Smooth muscle cell (in vitro differentiated cells): ENCODE measurements around the gene MIER1. TPM values are rescaled to one million over a fixed set of nuclear protein-coding genes. Genes with fewer than 3 reads are reported as not detected.

Source experiments
- DNase-seq: peaks from one replicate; lab custom pipeline; 2025; ENCODE audit not compliant: unreplicated experiment; lab: John Stamatoyannopoulos, UW
- H2AFZ ChIP-seq: fragments of 200-600 bp; sonication (generic); 2 replicates; pipeline ENCODE4 v1.6.0; 2016; ENCODE audit warnings: antibody characterized with exemption, low read depth, mild to moderate bottlenecking
- H3F3A ChIP-seq: fragments of 200-600 bp; sonication (generic); 2 replicates; pipeline ENCODE4 v1.6.0; 2017; ENCODE audit warnings: antibody characterized with exemption, low read depth
- H3K27ac ChIP-seq: fragments of 200-600 bp; sonication (generic); 2 replicates; pipeline ENCODE4 v1.5.1; 2016; ENCODE audit warnings: low read depth, mild to moderate bottlenecking
- H3K27me3 ChIP-seq: fragments of 200-600 bp; sonication (generic); 2 replicates; pipeline ENCODE4 v1.6.1; 2016; ENCODE audit warnings: low read depth, mild to moderate bottlenecking
- H3K36me3 ChIP-seq: fragments of 200-600 bp; sonication (generic); 2 replicates; pipeline ENCODE4 v1.5.1; 2016; ENCODE audit warnings: low read depth
- H3K4me1 ChIP-seq: fragments of 200-600 bp; sonication (generic); 2 replicates; pipeline ENCODE4 v1.5.1; 2016; ENCODE audit warnings: low read depth
- H3K4me2 ChIP-seq: fragments of 200-600 bp; sonication (generic); 2 replicates; pipeline ENCODE4 v1.6.0; 2016; ENCODE audit warnings: mild to moderate bottlenecking
- H3K4me3 ChIP-seq: fragments of 200-600 bp; sonication (generic); 2 replicates; pipeline ENCODE4 v1.5.1; 2016; ENCODE audit warnings: mild to moderate bottlenecking
- H3K79me2 ChIP-seq: fragments of 200-600 bp; sonication (generic); 2 replicates; pipeline ENCODE4 v1.6.0; 2016; ENCODE audit warnings: low read depth, mild to moderate bottlenecking
- H3K9ac ChIP-seq: fragments of 200-600 bp; sonication (generic); 2 replicates; pipeline ENCODE4 v1.6.0; 2016; ENCODE audit warnings: low read depth
- H3K9me3 ChIP-seq: fragments of 200-600 bp; sonication (generic); replicated peaks from 2 replicates; pipeline ENCODE4 v1.5.1; 2016; ENCODE audit warnings: low read depth
- H4K20me1 ChIP-seq: fragments of 200-600 bp; sonication (generic); 2 replicates; pipeline ENCODE4 v1.6.0; 2016; ENCODE audit warnings: low read depth
- WGBS: methylation state at CpG from one replicate; pipeline ENCODE4 v1.1.7; 2016; ENCODE audit warnings: low lambda C conversion rate; 5-methylcytosine and 5-hydroxymethylcytosine counted together
- polyA plus RNA-seq: library from polyadenylated mRNA; unstranded; fragments of >200 nt; fragmentation: Nextera tagmentation; extraction: Ambion mirVana; gene quantifications from 2 replicates; pipeline ENCODE4 v1.2.1, GENCODE V29; 2016
- total RNA-seq: library from RNA; depleted of rRNA; stranded (reverse); fragments of >200 nt; gene quantifications from 2 replicates; pipeline ENCODE4 v1.2.3, GENCODE V29; 2014
- TF ChIP-seq, protein P1 (sequence below): fragments of 200-600 bp; sonication (generic); IDR thresholded peaks from 2 replicates; pipeline ENCODE4 v1.5.1; 2017; ENCODE audit warnings: borderline replicate concordance, mild to moderate bottlenecking, antibody characterized with exemption; ENCODE audit not compliant: insufficient read depth, poor library complexity, severe bottlenecking

MIER1 gene
- total and polyA plus RNA-seq, 2 experiments from 2014 or later, result 17.4 to 36.1 TPM

DNA sequence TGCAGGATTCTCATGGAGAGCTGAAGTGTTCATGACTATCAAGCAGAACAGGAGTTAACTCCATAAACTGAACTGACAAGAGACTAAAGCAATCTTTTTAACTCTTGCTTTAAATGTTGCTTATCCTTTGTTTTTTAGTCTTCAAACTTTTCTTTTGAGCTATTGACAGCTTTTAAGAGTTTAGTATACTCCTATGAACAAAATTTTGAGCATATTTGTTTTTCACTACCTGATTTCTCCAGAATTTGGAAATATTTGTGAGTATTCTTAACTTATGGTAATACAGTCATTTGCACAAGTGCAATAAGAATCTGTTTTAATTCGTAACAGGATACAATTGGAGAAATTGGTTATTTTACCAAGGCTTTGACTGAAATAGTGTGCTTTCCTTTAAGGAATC, 7.3 kb upstream of the MIER1 start:
- no peaks in the 10 kb centered on the region for H4K20me1 ChIP-seq
- H3K4me2 ChIP-seq, result no peak overlapping the region
- TF ChIP-seq, protein P1, sequence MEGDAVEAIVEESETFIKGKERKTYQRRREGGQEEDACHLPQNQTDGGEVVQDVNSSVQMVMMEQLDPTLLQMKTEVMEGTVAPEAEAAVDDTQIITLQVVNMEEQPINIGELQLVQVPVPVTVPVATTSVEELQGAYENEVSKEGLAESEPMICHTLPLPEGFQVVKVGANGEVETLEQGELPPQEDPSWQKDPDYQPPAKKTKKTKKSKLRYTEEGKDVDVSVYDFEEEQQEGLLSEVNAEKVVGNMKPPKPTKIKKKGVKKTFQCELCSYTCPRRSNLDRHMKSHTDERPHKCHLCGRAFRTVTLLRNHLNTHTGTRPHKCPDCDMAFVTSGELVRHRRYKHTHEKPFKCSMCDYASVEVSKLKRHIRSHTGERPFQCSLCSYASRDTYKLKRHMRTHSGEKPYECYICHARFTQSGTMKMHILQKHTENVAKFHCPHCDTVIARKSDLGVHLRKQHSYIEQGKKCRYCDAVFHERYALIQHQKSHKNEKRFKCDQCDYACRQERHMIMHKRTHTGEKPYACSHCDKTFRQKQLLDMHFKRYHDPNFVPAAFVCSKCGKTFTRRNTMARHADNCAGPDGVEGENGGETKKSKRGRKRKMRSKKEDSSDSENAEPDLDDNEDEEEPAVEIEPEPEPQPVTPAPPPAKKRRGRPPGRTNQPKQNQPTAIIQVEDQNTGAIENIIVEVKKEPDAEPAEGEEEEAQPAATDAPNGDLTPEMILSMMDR, result no peak
- no peaks in the 10 kb centered on the region for H3K9me3 ChIP-seq
- WGBS, result 100% methylated on average over 1 of the region's 1 CpG
- no peaks in the 10 kb centered on the region for H3K27me3 ChIP-seq
- no peak overlapping the region for H2AFZ ChIP-seq
- no peak overlapping the region for H3K27ac ChIP-seq
- peaks cover 5% of the 10 kb centered on the region for H3K4me1 ChIP-seq
- no peak overlapping the region for H3K4me3 ChIP-seq
- no peaks in the 10 kb centered on the region for H3K36me3 ChIP-seq
- no peak overlapping the region for H3K9ac ChIP-seq
- no peaks in the 10 kb centered on the region for H3F3A ChIP-seq
- no peak for DNase-seq
- peaks cover 8% of the 10 kb centered on the region for H3K79me2 ChIP-seq

- no peaks in the 10 kb centered on the region for H3K36me3 ChIP-seq
- H3K9me3 ChIP-seq, result no peaks in the 10 kb centered on the region
- no peak overlapping the region for H3K27ac ChIP-seq
- WGBS, result 100% methylated on average over 1 of the region's 1 CpG
- H3K9ac ChIP-seq, result no peak overlapping the region
- no peaks in the 10 kb centered on the region for H4K20me1 ChIP-seq
- H3K4me2 ChIP-seq, result no peak overlapping the region
- TF ChIP-seq, protein P1, result no peak
- H3K79me2 ChIP-seq, result peaks cover 24% of the 10 kb centered on the region
- no peak overlapping the region for H3K4me3 ChIP-seq
- H2AFZ ChIP-seq, result no peak overlapping the region
- H3K4me1 ChIP-seq, result peaks cover 16% of the 10 kb centered on the region
- no peak for DNase-seq
- no peaks in the 10 kb centered on the region for H3K27me3 ChIP-seq
- no peaks in the 10 kb centered on the region for H3F3A ChIP-seq
Measured at GRCh38 chr1:66919063-66919462, 5.7 kb upstream of the MIER1 start.

DNA sequence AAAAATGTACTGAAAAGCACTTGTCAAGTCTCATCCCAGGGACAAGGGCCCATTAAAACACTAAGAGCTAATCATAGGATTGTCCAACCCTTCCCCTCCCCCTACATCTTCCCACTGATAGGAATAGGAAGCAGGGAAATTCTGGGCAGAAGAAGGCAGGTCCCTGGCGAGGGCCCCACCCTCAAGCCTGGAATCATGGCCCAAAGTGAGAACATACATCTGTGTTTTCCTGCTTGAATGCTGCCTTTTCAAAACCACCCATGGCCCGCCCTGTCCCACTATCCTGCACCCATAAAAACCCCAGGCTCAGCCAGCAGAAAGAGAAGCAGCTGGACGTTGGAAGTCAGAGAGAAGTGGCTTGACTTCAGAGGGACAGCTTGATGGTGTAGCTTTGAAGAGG, 5.0 kb upstream of the MIER1 start:
- Histone ChIP-seq H3K4me3 (no peak overlapping the region), H3F3A (no peaks in the 10 kb centered on the region), H3K79me2 (peaks cover 28% of the 10 kb centered on the region), H3K27me3 (no peaks in the 10 kb centered on the region), H3K36me3 (no peaks in the 10 kb centered on the region), H2AFZ (no peak overlapping the region), H3K4me2 (no peak overlapping the region), H3K27ac (no peak overlapping the region), H3K4me1 (peaks cover 16% of the 10 kb centered on the region), H3K9ac (no peak overlapping the region), H4K20me1 (no peaks in the 10 kb centered on the region), H3K9me3 (no peaks in the 10 kb centered on the region)
- WGBS, result 86% methylated on average over 3 of the region's 3 CpGs
- no peak for DNase-seq
- TF ChIP-seq, protein P1, result no peak

GRCh38 chr1:66920543-66920942, 4.2 kb upstream of the MIER1 start:
- Histone ChIP-seq H3K9me3 (no peaks in the 10 kb centered on the region), H3K79me2 (peaks cover 28% of the 10 kb centered on the region), H2AFZ (no peak overlapping the region), H3K4me3 (no peak overlapping the region), H3K27ac (no peak overlapping the region), H3F3A (no peaks in the 10 kb centered on the region), H3K4me2 (no peak overlapping the region), H3K4me1 (peaks cover 16% of the 10 kb centered on the region), H3K9ac (no peak overlapping the region), H4K20me1 (no peaks in the 10 kb centered on the region), H3K27me3 (no peaks in the 10 kb centered on the region), H3K36me3 (no peaks in the 10 kb centered on the region)
- TF ChIP-seq, protein P1, result no peak
- 97% methylated on average over 2 of the region's 2 CpGs for WGBS
- DNase-seq, result no peak
